HEK293 (cell line): ENCODE measurements around the gene FOXO6.

ENCODE experiments used
- CTCF ChIA-PET: fragments of 350-600 bp; formaldehyde crosslinking; extraction: SDS; loops from one replicate; lab custom pipeline; 2021; ENCODE audit warnings: antibody characterized with exemption; lab: Yijun Ruan, JAX
- POLR2A ChIA-PET: fragments of 300-600 bp; formaldehyde crosslinking; extraction: SDS; loops from one replicate; lab custom pipeline; 2020; ENCODE audit warnings: antibody characterized with exemption, inconsistent platforms; lab: Yijun Ruan, JAX
- H3K27ac ChIP-seq: fragments of 200-500 bp; sonication (Bioruptor generic); 2 replicates; pipeline ENCODE4 v1.5.1; 2014; ENCODE audit warnings: low read depth, low read length, control low read depth, inconsistent platforms; ENCODE audit errors: extremely low read depth
- H3K36me3 ChIP-seq, 2 experiments: fragments of 200-500 bp in 1 of 2; sonication (Bioruptor generic) in 1 of 2; 1 replicate in 1 of 2; 2 replicates in 1 of 2; pipeline ENCODE4 v1.5.1; 2014 to 2017; ENCODE audit warnings: inconsistent platforms in 2 of 2, low read length in 2 of 2; ENCODE audit not compliant: control insufficient read depth in 2 of 2, insufficient read depth in 1 of 2
- H3K4me1 ChIP-seq: fragments of 200-500 bp; sonication (Bioruptor generic); 2 replicates; pipeline ENCODE4 v1.5.1; 2014; ENCODE audit warnings: mild to moderate bottlenecking, low read length, inconsistent platforms; ENCODE audit not compliant: control insufficient read depth, insufficient read depth
- H3K4me3 ChIP-seq: 2 replicates; pipeline ENCODE4 v1.5.1; 2011; ENCODE audit warnings: low read depth, mild to moderate bottlenecking, control low read depth, low read length, moderate library complexity
- H3K9me3 ChIP-seq: fragments of 200-500 bp; sonication (Bioruptor generic); 2 replicates; pipeline ENCODE4 v1.5.1; 2014; ENCODE audit warnings: low read depth, low read length, inconsistent platforms; ENCODE audit not compliant: control insufficient read depth, insufficient read depth
- BCL11A ChIP-seq: fragments of 450-650 bp; formaldehyde crosslinking; IDR thresholded peaks from 2 replicates; pipeline ENCODE4 v1.5.1; 2016; ENCODE audit warnings: low read depth, missing biosample characterization, missing genetic modification characterization
- GLI4 ChIP-seq: fragments of 450-650 bp; formaldehyde crosslinking; IDR thresholded peaks from 2 replicates; pipeline ENCODE4 v1.5.1; 2016; ENCODE audit warnings: missing biosample characterization, missing genetic modification characterization
- HOXA7 ChIP-seq: sonication (generic); formaldehyde crosslinking; IDR thresholded peaks from 2 replicates; pipeline ENCODE4 v1.8.1; 2022; ENCODE audit warnings: missing genetic modification reagents, borderline replicate concordance
- INSM2 ChIP-seq: fragments of 450-650 bp; formaldehyde crosslinking; IDR thresholded peaks from 2 replicates; pipeline ENCODE4 v1.5.1; 2016; ENCODE audit warnings: missing biosample characterization, missing genetic modification characterization
- KLF1 ChIP-seq: fragments of 450-650 bp; formaldehyde crosslinking; IDR thresholded peaks from 2 replicates; pipeline ENCODE4 v1.5.1; 2016; ENCODE audit warnings: missing biosample characterization, missing genetic modification characterization
- KLF10 ChIP-seq: fragments of 450-650 bp; IDR thresholded peaks from 2 replicates; pipeline ENCODE4 v1.5.1; 2018; ENCODE audit warnings: missing biosample characterization, mild to moderate bottlenecking, missing genetic modification characterization
- KLF17 ChIP-seq: fragments of 450-650 bp; formaldehyde crosslinking; IDR thresholded peaks from 2 replicates; pipeline ENCODE4 v1.5.1; 2016; ENCODE audit warnings: missing biosample characterization, missing genetic modification characterization
- PATZ1 ChIP-seq: fragments of 450-650 bp; formaldehyde crosslinking; IDR thresholded peaks from 2 replicates; pipeline ENCODE4 v1.5.1; 2016; ENCODE audit warnings: missing biosample characterization, missing genetic modification characterization
- PBX3 ChIP-seq: sonication (generic); formaldehyde crosslinking; IDR thresholded peaks from 2 replicates; pipeline ENCODE4 v1.8.1; 2022; ENCODE audit warnings: mild to moderate bottlenecking, moderate library complexity, missing genetic modification reagents
- PRDM1 ChIP-seq: fragments of 450-650 bp; formaldehyde crosslinking; IDR thresholded peaks from 2 replicates; pipeline ENCODE4; 2016; ENCODE audit warnings: missing biosample characterization, missing genetic modification characterization
- WT1 ChIP-seq: fragments of 450-650 bp; formaldehyde crosslinking; IDR thresholded peaks from 2 replicates; pipeline ENCODE4 v1.5.1; 2016; ENCODE audit warnings: missing biosample characterization, missing genetic modification characterization
- YY1 ChIP-seq: fragments of 450-650 bp; formaldehyde crosslinking; IDR thresholded peaks from 2 replicates; pipeline ENCODE4 v1.5.1; 2018; ENCODE audit warnings: missing biosample characterization, missing genetic modification characterization
- ZNF16 ChIP-seq: fragments of 450-650 bp; formaldehyde crosslinking; IDR thresholded peaks from 2 replicates; pipeline ENCODE4 v1.5.1; 2016; ENCODE audit warnings: low read depth, missing biosample characterization, missing genetic modification characterization
- ZNF223 ChIP-seq: fragments of 450-650 bp; formaldehyde crosslinking; IDR thresholded peaks from 2 replicates; pipeline ENCODE4 v1.5.1; 2016; ENCODE audit warnings: missing biosample characterization, missing genetic modification characterization
- ZNF311 ChIP-seq: fragments of 450-650 bp; formaldehyde crosslinking; IDR thresholded peaks from 2 replicates; pipeline ENCODE4 v1.5.1; 2017; ENCODE audit warnings: missing biosample characterization, missing genetic modification characterization, borderline replicate concordance
- ZNF394 ChIP-seq: fragments of 450-650 bp; formaldehyde crosslinking; IDR thresholded peaks from 2 replicates; pipeline ENCODE4 v1.5.1; 2016; ENCODE audit warnings: missing biosample characterization, missing genetic modification characterization, mild to moderate bottlenecking, moderate library complexity, borderline replicate concordance
- ZNF449 ChIP-seq: fragments of 450-650 bp; formaldehyde crosslinking; IDR thresholded peaks from 2 replicates; pipeline ENCODE4 v1.5.1; 2017; ENCODE audit warnings: missing biosample characterization, mild to moderate bottlenecking, missing genetic modification characterization, moderate library complexity
- ZNF677 ChIP-seq: fragments of 450-650 bp; IDR thresholded peaks from 2 replicates; pipeline ENCODE4 v1.5.0; 2018; ENCODE audit warnings: missing biosample characterization, mild to moderate bottlenecking, missing genetic modification characterization, moderate library complexity
- ZNF704 ChIP-seq: fragments of 450-650 bp; formaldehyde crosslinking; IDR thresholded peaks from 2 replicates; pipeline ENCODE4 v1.5.1; 2016; ENCODE audit warnings: missing biosample characterization, missing genetic modification characterization
- ZNF768 ChIP-seq: fragments of 450-650 bp; formaldehyde crosslinking; IDR thresholded peaks from 2 replicates; pipeline ENCODE4 v1.5.1; 2018; ENCODE audit warnings: missing biosample characterization, mild to moderate bottlenecking, missing genetic modification characterization
- ZXDB ChIP-seq: fragments of 450-650 bp; formaldehyde crosslinking; IDR thresholded peaks from 2 replicates; pipeline ENCODE4 v1.5.1; 2016; ENCODE audit warnings: missing biosample characterization, missing genetic modification characterization

The FOXO6 gene

GRCh38 chr1:41365320-41365633 is 4.0 kb downstream of the FOXO6 start:
- no peaks in the 10 kb centered on the region for H3K36me3 ChIP-seq
- TF ChIP-seq WT1 (tag by site-specific recombination) (no peak), INSM2 (tag by site-specific recombination) (no peak), PRDM1 (tag by site-specific recombination) (no peak), KLF1 (tag by site-specific recombination) (peak; percentile 45; the same call in 1 of the 2 replicates), ZNF449 (no peak), ZNF704 (no peak), KLF17 (tag by site-specific recombination) (peak; percentile 35; the same call in 1 of the 2 replicates), ZNF311 (no peak), PBX3 (no peak), BCL11A (no peak), ZNF768 (no peak), ZNF394 (tag by site-specific recombination) (no peak), ZNF16 (tag by site-specific recombination) (no peak), ZNF677 (tag by site-specific recombination) (no peak), YY1 (no peak), PATZ1 (tag by site-specific recombination) (no peak), GLI4 (tag by site-specific recombination) (no peak), ZXDB (tag by site-specific recombination) (no peak), HOXA7 (CRISPR knock-in tag) (no peak), ZNF223 (tag by site-specific recombination) (0 out of 2 replicates have a peak, but pooled peaks have one; percentile 29), KLF10 (tag by site-specific recombination) (no peak)
- no peak overlapping the region for H3K4me3 ChIP-seq
- H3K9me3 ChIP-seq = no peaks in the 10 kb centered on the region
- ChIA-PET POLR2A (interaction anchor here (0.9 kb wide), 1 partner anchor 22 kb away, joined by 3 read pairs; no protein-coding TSS in a partner anchor), CTCF (interaction anchor here (0.6 to 1.0 kb wide), 2 partner anchors 37 to 51 kb away, joined by 3 read pairs; no protein-coding TSS in a partner anchor)
- no peak overlapping the region; the same call in 1 of the 2 replicates for H3K27ac ChIP-seq
- peaks cover 11% of the 10 kb centered on the region for H3K4me1 ChIP-seq
